WTC11 (cell line): Measurements from ENCODE around the gene GNB2. TPM values are rescaled to one million over a fixed set of nuclear protein-coding genes. Genes with fewer than 3 reads are reported as not detected.
A peak's percentile ranks its signal among the peaks of the same experiment; 100 is the strongest.

Source experiments
- ATAC-seq: fragments of 200-7000 bp; cut with Tn5 transposase; 2 replicates; pipeline ENCODE4 v1.10.0; 2021; ENCODE audit warnings: mild to moderate bottlenecking, moderate library complexity
- CTCF ChIA-PET: fragments of 300-600 bp; sonication (Branson Sonifier 250); formaldehyde crosslinking; loops from one replicate; lab custom pipeline; 2021; ENCODE audit warnings: antibody characterized with exemption; lab: Charles Lee
- POLR2A ChIA-PET: fragments of 350-600 bp; sonication (Branson Sonifier 250); formaldehyde crosslinking; loops from one replicate; lab custom pipeline; 2021; ENCODE audit warnings: antibody characterized with exemption; lab: Charles Lee
- DNase-seq: peaks from one replicate; pipeline ENCODE4 v3.0.0; 2021; ENCODE audit warnings: low spot score
- H3K27ac Mint-ChIP-seq: 2 replicates; pipeline ENCODE4 v1.8.0; 2021; ENCODE audit warnings: mixed read lengths
- H3K27me3 Mint-ChIP-seq: 2 replicates; pipeline ENCODE4 v1.8.0; 2021; ENCODE audit warnings: low read depth, mild to moderate bottlenecking, moderate library complexity, mixed read lengths
- H3K36me3 Mint-ChIP-seq: 2 replicates; pipeline ENCODE4 v1.8.0; 2021; ENCODE audit warnings: mixed read lengths
- H3K4me1 Mint-ChIP-seq: 2 replicates; pipeline ENCODE4 v1.8.0; 2022; ENCODE audit warnings: mixed read lengths
- H3K4me3 Mint-ChIP-seq: 2 replicates; pipeline ENCODE4 v1.8.0; 2021; ENCODE audit warnings: mild to moderate bottlenecking, moderate library complexity, mixed read lengths
- H3K9me3 Mint-ChIP-seq: 2 replicates; pipeline ENCODE4 v1.8.0; 2021; ENCODE audit warnings: mixed read lengths
- CDX4 ChIP-seq: fragments of 250-450 bp; sonication (Bioruptor Pico); IDR thresholded peaks from 2 replicates; pipeline ENCODE4 v1.9.0; 2021; ENCODE audit warnings: moderate library complexity, mild to moderate bottlenecking, inconsistent platforms, borderline replicate concordance
- ELF4 ChIP-seq: sonication (generic); formaldehyde crosslinking; IDR thresholded peaks from 2 replicates; pipeline ENCODE4 v1.8.1; 2022; ENCODE audit warnings: low read depth, mild to moderate bottlenecking, moderate library complexity, missing genetic modification reagents
- FOXP1 ChIP-seq: sonication (generic); formaldehyde crosslinking; IDR thresholded peaks from 2 replicates; pipeline ENCODE4 v1.8.0; 2022; ENCODE audit warnings: missing genetic modification reagents, mild to moderate bottlenecking, moderate library complexity, borderline replicate concordance
- JAZF1 ChIP-seq: fragments of 250-450 bp; sonication (Bioruptor Pico); IDR thresholded peaks from 2 replicates; pipeline ENCODE4 v1.9.0; 2021; ENCODE audit warnings: moderate library complexity, mild to moderate bottlenecking, inconsistent platforms
- KAT7 ChIP-seq: sonication (generic); formaldehyde crosslinking; IDR thresholded peaks from 2 replicates; pipeline ENCODE4 v1.8.1; 2023; ENCODE audit warnings: missing genetic modification reagents, mild to moderate bottlenecking, borderline replicate concordance
- MYBL2 ChIP-seq: sonication (generic); formaldehyde crosslinking; IDR thresholded peaks from 2 replicates; pipeline ENCODE4 v1.8.1; 2023; ENCODE audit warnings: mild to moderate bottlenecking, moderate library complexity, missing genetic modification reagents
- OVOL2 ChIP-seq: fragments of 250-450 bp; sonication (Bioruptor Pico); IDR thresholded peaks from 2 replicates; pipeline ENCODE4 v1.9.0; 2021; ENCODE audit warnings: mild to moderate bottlenecking, borderline replicate concordance
- SMAD4 ChIP-seq: sonication (generic); formaldehyde crosslinking; IDR thresholded peaks from 2 replicates; pipeline ENCODE4 v1.8.0; 2022; ENCODE audit warnings: mild to moderate bottlenecking, missing genetic modification reagents
- ZNF121 ChIP-seq: sonication (generic); formaldehyde crosslinking; IDR thresholded peaks from 2 replicates; pipeline ENCODE4 v1.8.0; 2023; ENCODE audit warnings: missing genetic modification reagents
- ZNF532 ChIP-seq: fragments of 250-450 bp; sonication (Bioruptor Pico); IDR thresholded peaks from 2 replicates; pipeline ENCODE4 v1.9.0; 2021; ENCODE audit warnings: mild to moderate bottlenecking, borderline replicate concordance
- total RNA-seq: library from RNA; stranded (reverse); gene quantifications from 3 replicates; pipeline ENCODE4 v1.2.3, GENCODE V29; 2021
- TF ChIP-seq, protein P1 (sequence below): sonication (generic); formaldehyde crosslinking; IDR thresholded peaks from 2 replicates; pipeline ENCODE4 v1.8.0; 2022; ENCODE audit warnings: missing genetic modification reagents
- TF ChIP-seq, protein P2 (sequence below): sonication (generic); formaldehyde crosslinking; IDR thresholded peaks from 2 replicates; pipeline ENCODE4 v1.8.0; 2022; ENCODE audit warnings: mild to moderate bottlenecking, missing genetic modification reagents
- TF ChIP-seq, protein P3 (sequence below): sonication (generic); formaldehyde crosslinking; IDR thresholded peaks from 2 replicates; pipeline ENCODE4 v1.8.1; 2022; ENCODE audit warnings: low read depth, mild to moderate bottlenecking, moderate library complexity, missing genetic modification reagents, borderline replicate concordance
- TF ChIP-seq, protein P4 (sequence below): fragments of 250-450 bp; sonication (Bioruptor Pico); IDR thresholded peaks from 2 replicates; pipeline ENCODE4 v1.9.0; 2021; ENCODE audit warnings: mild to moderate bottlenecking
- TF ChIP-seq, protein P5 (sequence below): sonication (generic); formaldehyde crosslinking; IDR thresholded peaks from 2 replicates; pipeline ENCODE4 v1.8.0; 2023; ENCODE audit warnings: mild to moderate bottlenecking, missing genetic modification reagents
- TF ChIP-seq, protein P6 (sequence below): sonication (generic); formaldehyde crosslinking; IDR thresholded peaks from 2 replicates; pipeline ENCODE4 v1.8.0; 2023; ENCODE audit warnings: missing genetic modification reagents

GNB2 gene
- total RNA-seq, 1 experiment from 2014 or later: 194 TPM

- no peak for TF ChIP-seq KAT7 (CRISPR knock-in tag)
- peak; percentile 85 for TF ChIP-seq ZNF121 (CRISPR knock-in tag)
- TF ChIP-seq, protein P1, sequence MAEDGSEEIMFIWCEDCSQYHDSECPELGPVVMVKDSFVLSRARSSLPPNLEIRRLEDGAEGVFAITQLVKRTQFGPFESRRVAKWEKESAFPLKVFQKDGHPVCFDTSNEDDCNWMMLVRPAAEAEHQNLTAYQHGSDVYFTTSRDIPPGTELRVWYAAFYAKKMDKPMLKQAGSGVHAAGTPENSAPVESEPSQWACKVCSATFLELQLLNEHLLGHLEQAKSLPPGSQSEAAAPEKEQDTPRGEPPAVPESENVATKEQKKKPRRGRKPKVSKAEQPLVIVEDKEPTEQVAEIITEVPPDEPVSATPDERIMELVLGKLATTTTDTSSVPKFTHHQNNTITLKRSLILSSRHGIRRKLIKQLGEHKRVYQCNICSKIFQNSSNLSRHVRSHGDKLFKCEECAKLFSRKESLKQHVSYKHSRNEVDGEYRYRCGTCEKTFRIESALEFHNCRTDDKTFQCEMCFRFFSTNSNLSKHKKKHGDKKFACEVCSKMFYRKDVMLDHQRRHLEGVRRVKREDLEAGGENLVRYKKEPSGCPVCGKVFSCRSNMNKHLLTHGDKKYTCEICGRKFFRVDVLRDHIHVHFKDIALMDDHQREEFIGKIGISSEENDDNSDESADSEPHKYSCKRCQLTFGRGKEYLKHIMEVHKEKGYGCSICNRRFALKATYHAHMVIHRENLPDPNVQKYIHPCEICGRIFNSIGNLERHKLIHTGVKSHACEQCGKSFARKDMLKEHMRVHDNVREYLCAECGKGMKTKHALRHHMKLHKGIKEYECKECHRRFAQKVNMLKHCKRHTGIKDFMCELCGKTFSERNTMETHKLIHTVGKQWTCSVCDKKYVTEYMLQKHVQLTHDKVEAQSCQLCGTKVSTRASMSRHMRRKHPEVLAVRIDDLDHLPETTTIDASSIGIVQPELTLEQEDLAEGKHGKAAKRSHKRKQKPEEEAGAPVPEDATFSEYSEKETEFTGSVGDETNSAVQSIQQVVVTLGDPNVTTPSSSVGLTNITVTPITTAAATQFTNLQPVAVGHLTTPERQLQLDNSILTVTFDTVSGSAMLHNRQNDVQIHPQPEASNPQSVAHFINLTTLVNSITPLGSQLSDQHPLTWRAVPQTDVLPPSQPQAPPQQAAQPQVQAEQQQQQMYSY (CRISPR knock-in tag): peak; percentile 65; the same call in 1 of the 2 replicates
- no peak for DNase-seq
- peaks cover 8% of the 10 kb centered on the region for H3K4me1 Mint-ChIP-seq
- peak overlapping the region; percentile 96 for H3K4me3 Mint-ChIP-seq
- H3K36me3 Mint-ChIP-seq: peaks cover 10% of the 10 kb centered on the region
- CTCF ChIA-PET: interaction anchor here (1.6 to 3.6 kb wide), 7 partner anchors 16 to 146 kb away, joined by 5 to 119 read pairs (median 32); partner anchors contain the start of genes MOSPD3 and SLC12A9
- no peak for ATAC-seq
- peak overlapping the region; percentile 88 for H3K27ac Mint-ChIP-seq
- POLR2A ChIA-PET: interaction anchor here (0.7 to 2.3 kb wide), 3 partner anchors 12 to 146 kb away, joined by 3 to 30 read pairs (median 9); partner anchors contain the start of genes GIGYF1 and SLC12A9
- no peaks in the 10 kb centered on the region for H3K9me3 Mint-ChIP-seq
- no peaks in the 10 kb centered on the region for H3K27me3 Mint-ChIP-seq
These were observed 33.3 kb downstream of the GNB2 start for GRCh38 chr7:100706672-100707311.

DNA sequence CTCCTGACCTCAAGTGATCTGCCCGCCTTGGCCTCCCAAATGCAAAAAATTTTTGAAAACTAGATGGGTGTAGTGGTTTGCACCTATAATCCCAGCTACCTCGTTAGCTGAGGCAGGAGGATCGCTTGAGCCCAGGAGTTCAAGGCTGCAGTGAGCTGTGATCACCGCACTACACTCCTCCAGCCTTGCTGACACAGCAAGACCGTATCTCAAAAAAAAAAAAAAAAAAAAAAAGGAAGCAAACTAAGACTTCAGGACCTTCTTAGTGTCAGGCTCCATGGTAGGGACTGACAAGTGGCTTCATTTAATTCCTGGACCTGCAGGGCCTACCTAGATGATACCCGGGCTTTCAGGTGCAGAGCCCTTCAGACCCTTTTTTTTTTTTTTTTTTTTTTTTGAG, 34.9 kb downstream of the GNB2 start:
- H3K9me3 Mint-ChIP-seq: no peaks in the 10 kb centered on the region
- no peak overlapping the region; the same call in 1 of the 2 replicates for H3K4me3 Mint-ChIP-seq
- CTCF ChIA-PET: interaction anchor here (1.0 to 1.1 kb wide), 3 partner anchors 17 to 79 kb away, joined by 3 to 4 read pairs (median 4); no protein-coding TSS in a partner anchor
- peaks cover 8% of the 10 kb centered on the region for H3K4me1 Mint-ChIP-seq
- POLR2A ChIA-PET: interaction anchor here (0.6 kb wide), 1 partner anchor 12 kb away, joined by 3 read pairs; the partner anchor contains the start of gene EPO
- TF ChIP-seq, protein P2, sequence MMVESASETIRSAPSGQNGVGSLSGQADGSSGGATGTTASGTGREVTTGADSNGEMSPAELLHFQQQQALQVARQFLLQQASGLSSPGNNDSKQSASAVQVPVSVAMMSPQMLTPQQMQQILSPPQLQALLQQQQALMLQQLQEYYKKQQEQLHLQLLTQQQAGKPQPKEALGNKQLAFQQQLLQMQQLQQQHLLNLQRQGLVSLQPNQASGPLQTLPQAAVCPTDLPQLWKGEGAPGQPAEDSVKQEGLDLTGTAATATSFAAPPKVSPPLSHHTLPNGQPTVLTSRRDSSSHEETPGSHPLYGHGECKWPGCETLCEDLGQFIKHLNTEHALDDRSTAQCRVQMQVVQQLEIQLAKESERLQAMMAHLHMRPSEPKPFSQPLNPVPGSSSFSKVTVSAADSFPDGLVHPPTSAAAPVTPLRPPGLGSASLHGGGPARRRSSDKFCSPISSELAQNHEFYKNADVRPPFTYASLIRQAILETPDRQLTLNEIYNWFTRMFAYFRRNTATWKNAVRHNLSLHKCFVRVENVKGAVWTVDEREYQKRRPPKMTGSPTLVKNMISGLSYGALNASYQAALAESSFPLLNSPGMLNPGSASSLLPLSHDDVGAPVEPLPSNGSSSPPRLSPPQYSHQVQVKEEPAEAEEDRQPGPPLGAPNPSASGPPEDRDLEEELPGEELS (CRISPR knock-in tag): no peak
- TF ChIP-seq, protein P3, sequence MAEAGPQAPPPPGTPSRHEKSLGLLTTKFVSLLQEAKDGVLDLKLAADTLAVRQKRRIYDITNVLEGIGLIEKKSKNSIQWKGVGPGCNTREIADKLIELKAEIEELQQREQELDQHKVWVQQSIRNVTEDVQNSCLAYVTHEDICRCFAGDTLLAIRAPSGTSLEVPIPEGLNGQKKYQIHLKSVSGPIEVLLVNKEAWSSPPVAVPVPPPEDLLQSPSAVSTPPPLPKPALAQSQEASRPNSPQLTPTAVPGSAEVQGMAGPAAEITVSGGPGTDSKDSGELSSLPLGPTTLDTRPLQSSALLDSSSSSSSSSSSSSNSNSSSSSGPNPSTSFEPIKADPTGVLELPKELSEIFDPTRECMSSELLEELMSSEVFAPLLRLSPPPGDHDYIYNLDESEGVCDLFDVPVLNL: no peak
- no peak for TF ChIP-seq ZNF532 (CRISPR knock-in tag)
- no peak for TF ChIP-seq ELF4 (CRISPR knock-in tag)
- TF ChIP-seq OVOL2 (CRISPR knock-in tag): no peak
- TF ChIP-seq CDX4 (CRISPR knock-in tag): no peak
- TF ChIP-seq, protein P4, sequence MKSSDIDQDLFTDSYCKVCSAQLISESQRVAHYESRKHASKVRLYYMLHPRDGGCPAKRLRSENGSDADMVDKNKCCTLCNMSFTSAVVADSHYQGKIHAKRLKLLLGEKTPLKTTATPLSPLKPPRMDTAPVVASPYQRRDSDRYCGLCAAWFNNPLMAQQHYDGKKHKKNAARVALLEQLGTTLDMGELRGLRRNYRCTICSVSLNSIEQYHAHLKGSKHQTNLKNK (CRISPR knock-in tag): no peak
- TF ChIP-seq MYBL2 (CRISPR knock-in tag): no peak
- TF ChIP-seq, protein P5, sequence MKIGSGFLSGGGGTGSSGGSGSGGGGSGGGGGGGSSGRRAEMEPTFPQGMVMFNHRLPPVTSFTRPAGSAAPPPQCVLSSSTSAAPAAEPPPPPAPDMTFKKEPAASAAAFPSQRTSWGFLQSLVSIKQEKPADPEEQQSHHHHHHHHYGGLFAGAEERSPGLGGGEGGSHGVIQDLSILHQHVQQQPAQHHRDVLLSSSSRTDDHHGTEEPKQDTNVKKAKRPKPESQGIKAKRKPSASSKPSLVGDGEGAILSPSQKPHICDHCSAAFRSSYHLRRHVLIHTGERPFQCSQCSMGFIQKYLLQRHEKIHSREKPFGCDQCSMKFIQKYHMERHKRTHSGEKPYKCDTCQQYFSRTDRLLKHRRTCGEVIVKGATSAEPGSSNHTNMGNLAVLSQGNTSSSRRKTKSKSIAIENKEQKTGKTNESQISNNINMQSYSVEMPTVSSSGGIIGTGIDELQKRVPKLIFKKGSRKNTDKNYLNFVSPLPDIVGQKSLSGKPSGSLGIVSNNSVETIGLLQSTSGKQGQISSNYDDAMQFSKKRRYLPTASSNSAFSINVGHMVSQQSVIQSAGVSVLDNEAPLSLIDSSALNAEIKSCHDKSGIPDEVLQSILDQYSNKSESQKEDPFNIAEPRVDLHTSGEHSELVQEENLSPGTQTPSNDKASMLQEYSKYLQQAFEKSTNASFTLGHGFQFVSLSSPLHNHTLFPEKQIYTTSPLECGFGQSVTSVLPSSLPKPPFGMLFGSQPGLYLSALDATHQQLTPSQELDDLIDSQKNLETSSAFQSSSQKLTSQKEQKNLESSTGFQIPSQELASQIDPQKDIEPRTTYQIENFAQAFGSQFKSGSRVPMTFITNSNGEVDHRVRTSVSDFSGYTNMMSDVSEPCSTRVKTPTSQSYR: no peak
- no peak for TF ChIP-seq FOXP1
- TF ChIP-seq SMAD4 (CRISPR knock-in tag): no peak
- no peak for TF ChIP-seq JAZF1 (CRISPR knock-in tag)
- TF ChIP-seq, protein P6, sequence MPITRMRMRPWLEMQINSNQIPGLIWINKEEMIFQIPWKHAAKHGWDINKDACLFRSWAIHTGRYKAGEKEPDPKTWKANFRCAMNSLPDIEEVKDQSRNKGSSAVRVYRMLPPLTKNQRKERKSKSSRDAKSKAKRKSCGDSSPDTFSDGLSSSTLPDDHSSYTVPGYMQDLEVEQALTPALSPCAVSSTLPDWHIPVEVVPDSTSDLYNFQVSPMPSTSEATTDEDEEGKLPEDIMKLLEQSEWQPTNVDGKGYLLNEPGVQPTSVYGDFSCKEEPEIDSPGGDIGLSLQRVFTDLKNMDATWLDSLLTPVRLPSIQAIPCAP (CRISPR knock-in tag): no peak
- TF ChIP-seq, all 79 proteins: peak for 0
- Mint-ChIP-seq H3K27me3 (no peaks in the 10 kb centered on the region), H3K27ac (no peak overlapping the region), H3K36me3 (peaks cover 10% of the 10 kb centered on the region)
- ATAC-seq (no peak), DNase-seq (no peak)
